ENCODE measurements around the gene PRSS27.
A peak's percentile ranks its signal among the peaks of the same experiment; 100 is the strongest.

Gene PRSS27

GRCh38 chr16:2762711-2763110 lies 42.7 kb upstream of the PRSS27 start:
- TF ChIP-seq MAX (IDR thresholded peaks at IDR 0.05; ENCODE audit: low read depth, low read length) (no peak), POLR2A (IDR thresholded peaks at IDR 0.05; ENCODE audit: extremely low read depth, insufficient read length) (no peak), CTCF (IDR thresholded peaks at IDR 0.05; ENCODE audit: low read depth, low read length) (no peak), MYC (IDR thresholded peaks at IDR 0.05; ENCODE audit: low read depth, low read length) (no peak)

GRCh38 chr16:2761886-2762583 lies 42.0 kb upstream of the PRSS27 start:
- H3K4me3 ChIP-seq (ENCODE audit: low read depth, low read length): no peak overlapping the region
- TF ChIP-seq POLR2A (IDR thresholded peaks at IDR 0.05; ENCODE audit: extremely low read depth, insufficient read length) (no peak), MYC (IDR thresholded peaks at IDR 0.05; ENCODE audit: low read depth, low read length) (no peak), MAX (IDR thresholded peaks at IDR 0.05; ENCODE audit: low read depth, low read length) (no peak), CTCF (IDR thresholded peaks at IDR 0.05; ENCODE audit: low read depth, low read length) (no peak)
- DNase-seq (ENCODE audit: low read depth): no peak

More at GRCh38 chr16:2762711-2763110, 42.7 kb upstream of the PRSS27 start:
- DNase-seq (ENCODE audit: low read depth): no peak
- H3K4me3 ChIP-seq (ENCODE audit: low read depth, low read length): no peak overlapping the region

- H3K4me3 ChIP-seq (ENCODE audit: low read depth, low read length): no peak overlapping the region
- DNase-seq (ENCODE audit: low read depth): no peak
- TF ChIP-seq MAX (IDR thresholded peaks at IDR 0.05; ENCODE audit: low read depth, low read length): no peak
- no peak for TF ChIP-seq MYC (IDR thresholded peaks at IDR 0.05; ENCODE audit: low read depth, low read length)
- TF ChIP-seq CTCF (IDR thresholded peaks at IDR 0.05; ENCODE audit: low read depth, low read length): no peak
- TF ChIP-seq POLR2A (IDR thresholded peaks at IDR 0.05; ENCODE audit: extremely low read depth, insufficient read length): no peak
Measured at GRCh38 chr16:2761472-2761871, 41.4 kb upstream of the PRSS27 start.

GRCh38 chr16:2757344-2757743 lies 37.3 kb upstream of the PRSS27 start:
- H3K4me3 ChIP-seq (ENCODE audit: low read depth, low read length): no peak overlapping the region
- DNase-seq (ENCODE audit: low read depth): no peak
- TF ChIP-seq CTCF (IDR thresholded peaks at IDR 0.05; ENCODE audit: low read depth, low read length): no peak
- TF ChIP-seq MYC (IDR thresholded peaks at IDR 0.05; ENCODE audit: low read depth, low read length): no peak
- no peak for TF ChIP-seq POLR2A (IDR thresholded peaks at IDR 0.05; ENCODE audit: extremely low read depth, insufficient read length)
- no peak for TF ChIP-seq MAX (IDR thresholded peaks at IDR 0.05; ENCODE audit: low read depth, low read length)

- TF ChIP-seq MYC (IDR thresholded peaks at IDR 0.05; ENCODE audit: low read depth, low read length) (no peak), POLR2A (IDR thresholded peaks at IDR 0.05; ENCODE audit: extremely low read depth, insufficient read length) (no peak), MAX (IDR thresholded peaks at IDR 0.05; ENCODE audit: low read depth, low read length) (no peak), CTCF (IDR thresholded peaks at IDR 0.05; ENCODE audit: low read depth, low read length) (no peak)
- no peak for DNase-seq (ENCODE audit: low read depth)
- peak overlapping the region; percentile 99 for H3K4me3 ChIP-seq (ENCODE audit: low read depth, low read length)
Measured at GRCh38 chr16:2756288-2757015, 36.4 kb upstream of the PRSS27 start.

Measured in NB4 (cell line).